GF-D8 (cell line): ENCODE measurements around the gene ANKRD17.

ENCODE experiments used
- DNase-seq: peaks from one replicate; lab custom pipeline; 2025; lab: John Stamatoyannopoulos, UW

Gene ANKRD17

DNA sequence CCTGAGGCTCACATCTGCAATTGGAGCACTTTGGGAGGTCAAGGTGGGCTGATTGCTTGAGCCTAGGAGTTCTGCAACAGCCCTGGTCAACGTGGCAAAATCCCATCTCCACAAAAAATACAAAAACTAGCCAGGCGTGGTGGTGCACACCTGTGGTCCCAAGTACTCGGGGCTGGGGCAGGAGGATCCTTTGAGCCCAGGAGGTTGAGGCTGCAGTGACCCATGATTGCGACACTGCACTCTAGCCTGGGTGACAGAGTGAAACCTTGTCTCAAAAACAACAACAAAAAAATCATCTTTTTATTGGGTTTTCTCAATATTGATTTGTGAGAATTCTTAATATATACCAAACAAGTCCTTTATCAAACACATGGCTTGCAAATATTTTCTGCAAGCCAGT, 64.9 kb downstream of the ANKRD17 start:
- DNase-seq = no peak

DNA sequence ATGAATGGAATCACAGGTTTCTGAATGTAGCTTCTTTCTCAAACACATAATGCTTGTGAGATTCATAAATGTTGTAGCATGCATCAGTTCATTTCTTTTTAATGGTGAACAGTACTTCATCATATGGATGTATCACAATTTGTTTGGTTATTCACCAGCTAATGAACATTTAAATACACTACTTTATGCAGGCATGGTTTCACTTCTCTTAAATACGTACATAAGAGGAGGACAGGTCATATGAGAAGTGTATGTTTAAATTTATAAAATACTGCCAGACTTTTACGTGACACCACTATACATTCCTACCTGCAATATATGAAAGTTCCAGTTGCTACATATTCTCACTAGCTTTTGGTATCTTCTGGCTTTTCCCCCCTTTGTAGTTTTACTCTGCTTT, 65.4 kb downstream of the ANKRD17 start:
- DNase-seq = no peak

DNA sequence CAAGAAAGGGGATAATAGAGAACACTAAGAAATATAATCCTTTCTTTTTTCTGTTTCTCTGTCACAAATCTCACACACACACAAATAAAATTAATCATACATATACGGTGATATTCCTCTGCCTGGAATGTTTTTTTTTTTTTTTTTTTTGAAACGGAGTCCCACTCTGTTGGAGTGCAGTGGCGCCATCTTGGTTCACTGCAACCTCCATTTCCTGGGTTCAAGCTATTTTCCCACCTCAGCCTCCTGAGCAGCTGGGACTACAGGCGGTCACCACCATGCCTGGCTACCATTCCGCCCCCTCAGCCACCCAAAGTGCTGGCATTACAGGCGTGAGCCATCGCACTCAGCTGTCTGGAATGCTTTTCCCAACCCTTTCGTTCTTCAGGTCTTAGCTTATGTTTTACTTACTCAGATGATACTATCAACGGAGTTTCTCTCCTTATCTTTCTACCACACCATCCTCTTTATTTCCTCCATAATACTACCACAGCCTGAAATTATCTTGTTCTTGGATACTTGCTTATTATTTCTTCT, 69.3 kb downstream of the ANKRD17 start:
- DNase-seq = no peak

DNA sequence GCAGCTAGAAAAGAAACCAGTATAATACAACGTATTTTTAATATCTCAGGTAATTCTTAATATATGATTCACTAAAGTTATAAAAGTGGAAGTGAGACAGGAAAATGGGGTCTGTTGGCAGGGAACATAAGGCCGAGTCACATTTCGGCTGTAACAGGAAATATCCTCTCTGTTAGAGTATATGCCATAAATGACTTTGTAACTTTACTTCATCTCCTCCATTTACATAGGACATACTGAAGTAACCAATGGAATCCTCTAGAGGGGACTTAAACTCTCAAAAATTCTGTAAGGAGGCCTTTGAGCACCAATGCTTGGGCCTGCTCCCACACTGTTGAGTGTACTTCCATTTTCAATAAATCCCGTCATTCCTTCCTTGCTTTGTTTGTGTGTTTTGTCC, 71.3 kb downstream of the ANKRD17 start:
- DNase-seq = no peak

DNA sequence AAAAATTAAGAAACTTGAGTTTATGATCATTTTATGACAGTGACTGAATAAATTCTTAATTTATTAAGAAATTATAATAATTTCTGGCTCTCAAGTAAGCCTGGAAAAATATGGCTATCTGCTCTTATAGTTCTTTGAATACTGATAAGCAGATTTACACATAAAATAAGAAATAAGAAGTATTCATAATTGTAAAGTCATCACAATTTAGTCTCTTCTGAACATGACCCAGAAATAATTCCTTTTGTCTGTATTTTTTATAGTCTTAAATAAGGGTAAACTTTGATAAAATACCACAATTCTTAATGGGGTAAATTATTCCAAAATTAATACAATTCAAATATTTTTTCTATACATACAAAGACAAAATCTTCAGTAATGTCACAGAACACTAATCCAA, 72.7 kb downstream of the ANKRD17 start:
- no peak for DNase-seq

DNA sequence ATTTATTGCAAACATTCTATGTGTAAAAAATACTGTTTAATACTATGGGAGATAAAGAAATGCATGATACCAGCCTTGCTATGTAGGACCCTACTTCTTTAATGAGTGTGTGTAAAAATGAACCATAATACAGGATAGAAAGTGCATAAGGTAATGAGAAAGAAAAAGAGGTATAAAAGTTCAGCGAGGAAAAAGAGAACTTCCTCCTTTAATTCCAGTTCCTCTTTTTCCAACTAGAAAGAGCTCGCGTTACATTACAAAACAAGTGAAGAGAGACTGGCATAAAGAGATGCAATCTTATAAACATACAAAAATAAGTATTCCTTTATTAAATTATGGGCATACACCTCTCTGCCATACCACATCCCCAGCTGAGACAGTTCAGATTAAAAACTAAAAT, 77.4 kb downstream of the ANKRD17 start:
- DNase-seq = peak; percentile 65

DNA sequence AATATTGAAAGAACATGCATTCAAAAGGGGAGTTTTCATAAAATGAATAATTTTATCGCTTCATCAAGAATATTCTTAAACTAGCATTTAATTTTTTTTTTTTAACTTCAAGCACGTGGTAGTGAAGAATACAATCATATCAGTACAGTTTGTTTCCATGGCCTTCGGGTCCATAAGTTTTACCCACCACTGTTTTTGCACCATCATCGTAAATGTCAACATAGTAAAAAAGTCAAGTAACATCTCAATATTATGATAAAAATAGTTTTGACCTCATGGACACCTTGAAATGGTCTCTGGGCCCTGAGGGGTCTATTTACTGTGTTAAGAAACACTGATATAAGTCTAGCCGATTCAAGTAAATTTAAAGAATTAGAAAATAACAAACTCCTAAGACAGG, 80.2 kb downstream of the ANKRD17 start:
- no peak for DNase-seq

DNA sequence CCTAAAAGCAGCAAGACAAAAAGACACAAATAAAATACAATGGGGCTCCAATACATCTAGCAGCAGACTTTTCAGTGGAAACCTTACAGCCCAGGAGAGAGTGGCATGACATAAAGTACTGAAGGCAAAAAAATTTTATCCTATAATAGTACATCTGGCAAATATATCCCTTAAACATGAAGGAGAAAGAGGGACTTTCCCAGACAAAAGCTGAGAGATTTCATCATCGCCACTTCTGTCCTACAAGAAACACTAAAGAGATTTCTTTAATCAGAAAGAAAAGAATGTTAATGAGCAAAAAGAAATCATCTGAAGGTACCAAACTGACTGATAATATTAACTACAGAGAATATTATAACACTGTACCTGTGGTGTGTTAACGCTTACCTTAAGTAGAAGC, 86.4 kb downstream of the ANKRD17 start:
- no peak for DNase-seq

DNA sequence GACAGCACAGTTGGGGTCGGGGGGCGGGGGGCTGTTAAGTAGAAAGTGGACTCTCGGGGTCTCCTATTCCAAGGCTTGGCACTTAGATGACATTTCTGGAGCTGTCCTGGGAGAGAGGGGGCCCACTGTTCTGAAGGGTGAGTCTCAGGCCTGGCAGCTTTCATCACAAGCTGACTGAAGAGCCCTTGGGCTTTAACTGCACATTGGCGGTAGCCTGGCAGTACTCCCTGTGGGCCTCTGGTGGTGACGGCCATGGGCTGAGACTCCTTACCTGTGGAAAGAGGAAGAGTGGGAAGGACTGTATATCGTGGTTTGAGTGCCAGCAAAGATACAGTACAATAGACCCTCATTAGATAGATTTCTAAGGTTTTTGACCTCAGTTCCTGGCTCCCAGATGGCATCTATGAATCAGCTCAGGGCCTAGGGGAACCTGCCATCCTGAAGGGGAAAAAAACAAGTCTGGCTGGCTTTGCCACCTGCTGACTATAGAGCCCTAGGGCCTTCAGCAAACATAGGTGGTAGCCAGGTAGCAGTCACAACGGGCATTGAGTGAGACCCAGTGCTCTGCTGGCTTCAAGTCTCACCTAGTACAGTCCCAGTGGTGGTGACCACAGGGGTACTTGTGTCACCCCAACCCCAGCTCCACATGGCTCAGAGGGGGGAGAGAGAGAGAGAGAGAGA, 87.9 kb downstream of the ANKRD17 start:
- no peak for DNase-seq

DNA sequence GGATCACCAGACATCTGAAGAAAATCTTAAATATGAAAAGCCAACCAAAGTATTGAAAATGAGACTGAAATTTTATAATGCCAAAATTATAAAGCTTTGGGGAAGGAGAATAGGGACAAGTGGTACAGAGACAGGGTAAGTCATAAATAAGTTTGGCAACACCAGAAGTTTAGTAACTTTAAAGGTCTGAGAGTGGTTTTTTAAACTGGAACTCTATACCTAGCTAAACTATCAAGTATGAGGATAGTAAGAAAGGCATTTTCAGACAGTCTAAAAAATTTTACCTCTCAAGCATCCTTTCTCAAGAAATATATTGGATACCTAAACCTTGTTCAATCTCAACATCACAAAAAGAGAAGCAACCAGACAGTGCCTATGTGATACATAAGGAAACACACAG, 92.4 kb downstream of the ANKRD17 start:
- no peak for DNase-seq

DNA sequence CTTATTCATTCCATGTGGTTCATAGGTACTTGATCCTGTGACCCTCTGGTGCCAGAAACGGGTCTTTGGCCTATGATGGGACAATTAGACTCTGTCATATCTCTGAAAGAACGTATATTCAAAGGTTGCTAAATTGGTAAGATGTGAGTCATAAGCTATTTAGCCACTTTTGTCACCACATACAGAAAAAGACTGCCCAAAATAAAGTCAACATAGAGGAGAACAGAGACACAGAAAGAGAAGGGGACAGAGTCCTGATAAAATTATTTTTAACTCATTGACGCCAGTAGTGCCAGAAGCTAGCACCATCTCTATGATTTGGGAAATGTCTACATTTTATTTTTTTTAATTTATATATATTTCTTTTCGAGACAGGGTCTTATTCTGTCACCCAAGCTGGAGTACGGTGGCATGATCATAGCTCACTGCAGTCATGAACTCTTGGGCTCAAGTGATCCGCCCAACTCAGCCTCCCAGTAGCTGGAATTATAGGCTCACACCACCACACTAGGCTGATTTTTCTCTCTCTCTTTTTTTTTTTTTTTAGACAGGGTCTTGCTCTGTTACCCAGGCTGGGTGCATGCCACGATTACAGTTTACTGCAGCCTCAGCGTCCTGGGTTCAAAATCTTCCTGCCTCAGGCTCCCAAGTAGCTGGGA, 96.9 kb downstream of the ANKRD17 start:
- no peak for DNase-seq

DNA sequence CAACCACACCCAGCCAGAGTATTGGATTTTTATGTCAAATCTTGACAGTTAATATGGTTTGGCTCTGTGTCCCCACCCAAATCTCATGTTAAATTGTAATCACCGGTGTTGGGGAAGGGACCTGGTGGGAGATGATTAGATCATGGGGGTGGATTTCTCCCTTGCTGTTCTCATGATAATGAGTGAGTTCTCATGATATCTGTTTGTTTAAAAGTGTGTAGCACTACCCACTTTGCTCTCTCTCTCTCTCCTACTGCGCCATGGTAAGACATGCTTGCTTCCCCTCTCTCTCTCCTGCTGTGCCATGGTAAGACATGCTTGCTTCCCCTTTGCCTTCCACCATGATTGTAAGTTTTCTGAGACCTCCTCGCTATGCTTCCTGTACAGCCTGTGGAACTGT, 102.2 kb downstream of the ANKRD17 start:
- no peak for DNase-seq

DNA sequence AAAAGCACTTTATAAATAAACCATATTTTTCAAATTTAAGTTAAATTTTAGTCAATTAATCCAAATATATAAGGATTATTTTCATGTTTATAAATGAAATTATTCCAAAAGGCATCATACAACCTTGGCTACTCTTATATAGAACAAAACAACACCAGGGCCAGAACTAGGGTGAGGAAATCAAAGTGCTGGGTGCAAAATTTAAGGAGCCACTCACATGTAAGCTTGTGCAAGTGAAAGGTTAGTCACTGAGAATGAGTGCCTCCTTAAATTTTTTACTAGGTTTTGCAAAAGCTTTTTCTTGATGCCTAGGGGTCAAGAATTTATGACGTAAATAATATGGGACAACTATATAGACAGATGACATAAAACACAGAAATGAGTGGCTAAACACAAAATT, 105.7 kb downstream of the ANKRD17 start:
- DNase-seq = no peak

DNA sequence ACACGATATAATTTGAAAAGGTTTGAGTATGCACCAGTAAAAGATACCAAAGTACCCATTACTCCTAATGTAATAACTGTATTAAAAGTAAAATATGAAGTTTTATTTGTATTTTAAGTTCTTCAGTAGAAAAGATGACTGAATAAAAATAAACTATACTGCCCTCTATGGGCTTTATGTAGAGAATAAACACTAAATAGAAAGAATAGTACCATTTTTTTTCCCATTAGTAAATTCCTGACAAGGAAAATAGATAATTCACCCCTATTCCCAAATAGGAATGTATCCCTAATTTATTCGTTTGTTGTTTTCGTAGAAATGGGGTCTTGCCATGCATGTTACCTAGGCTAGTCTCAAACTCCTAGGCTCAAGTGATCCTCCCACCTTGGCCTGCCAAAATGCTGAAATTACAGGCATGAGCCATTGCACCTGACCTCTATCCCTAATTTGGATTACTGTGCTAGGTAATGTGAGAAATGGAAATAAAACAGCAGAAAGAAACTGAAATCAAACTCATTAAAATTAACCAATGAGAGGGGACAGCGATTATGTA, 115.5 kb downstream of the ANKRD17 start:
- no peak for DNase-seq

DNA sequence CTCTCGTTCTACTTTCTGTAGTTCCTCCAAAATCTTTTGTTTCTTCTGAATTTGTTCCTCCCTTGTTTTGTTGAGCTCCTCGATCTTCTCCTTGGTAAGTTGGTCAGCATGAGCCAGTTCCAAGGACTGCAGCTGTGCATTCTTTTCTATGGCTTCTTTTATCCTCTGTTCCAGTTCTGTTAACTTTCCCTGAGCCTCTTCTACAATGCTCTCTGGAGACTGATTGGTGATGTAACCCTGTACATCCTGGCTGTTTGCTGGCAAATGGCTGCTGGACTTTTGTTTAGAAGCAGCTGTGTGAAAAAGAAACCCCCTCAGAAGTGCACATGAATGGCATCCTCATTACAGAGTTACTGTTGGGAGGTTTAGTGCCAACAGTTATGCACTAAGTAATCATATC, 118.6 kb downstream of the ANKRD17 start:
- no peak for DNase-seq

DNA sequence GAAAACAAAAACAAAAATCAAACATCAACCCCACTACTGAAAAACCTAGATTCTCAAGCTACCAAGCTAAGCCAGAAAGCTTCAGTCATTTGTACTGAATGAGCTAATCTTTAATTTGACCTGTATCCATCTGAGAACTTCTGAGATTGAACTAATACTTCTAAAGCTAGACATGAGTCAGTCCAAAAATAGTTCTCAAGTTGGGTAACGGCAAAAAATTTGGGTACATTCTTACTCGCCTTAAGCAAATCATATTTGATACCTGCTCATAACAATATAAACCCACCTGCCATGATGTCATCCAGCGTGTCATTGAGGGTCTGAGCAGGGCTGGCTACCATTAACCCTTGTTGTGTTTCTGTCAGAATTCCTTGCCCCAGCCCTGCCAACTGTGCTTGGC, 119.4 kb downstream of the ANKRD17 start:
- DNase-seq = no peak

DNA sequence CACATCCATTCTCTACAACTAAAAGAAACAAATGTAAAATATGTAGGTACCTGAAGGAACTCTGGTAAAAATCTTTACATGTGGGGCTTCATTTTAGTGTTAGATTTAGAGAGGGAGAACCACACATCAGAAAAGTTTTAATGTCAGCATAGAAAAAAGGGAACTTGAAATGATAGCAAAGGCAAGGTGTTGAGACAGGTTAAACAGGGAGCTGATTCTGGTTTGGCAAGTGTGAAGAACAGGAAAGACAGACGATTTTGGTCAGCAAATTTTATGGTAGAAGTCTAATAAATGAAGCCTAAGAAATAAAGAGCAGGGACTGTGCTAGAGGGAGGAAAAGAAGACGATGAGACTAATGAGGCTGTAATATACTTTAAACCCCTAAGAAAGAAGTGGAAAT, 121.5 kb downstream of the ANKRD17 start:
- no peak for DNase-seq

DNA sequence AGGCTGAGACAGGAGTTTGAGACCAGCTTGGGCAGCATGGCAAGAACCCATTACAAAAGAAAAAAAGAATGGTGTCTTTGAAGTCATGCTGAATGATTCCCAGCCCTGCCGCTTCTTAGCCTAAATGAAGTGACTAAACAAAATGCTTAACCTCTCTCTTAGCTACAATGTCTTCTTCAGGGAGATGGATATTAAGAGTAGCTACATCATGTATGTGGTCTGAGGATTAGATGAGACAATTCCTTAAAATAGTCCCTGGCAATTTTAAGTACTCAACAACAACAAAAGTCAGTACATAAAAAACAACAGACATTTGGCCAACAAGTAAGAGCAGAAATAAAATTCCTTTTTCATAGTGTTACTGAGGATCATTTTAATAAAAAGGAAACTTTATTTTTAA, 124.8 kb downstream of the ANKRD17 start:
- DNase-seq = no peak

DNA sequence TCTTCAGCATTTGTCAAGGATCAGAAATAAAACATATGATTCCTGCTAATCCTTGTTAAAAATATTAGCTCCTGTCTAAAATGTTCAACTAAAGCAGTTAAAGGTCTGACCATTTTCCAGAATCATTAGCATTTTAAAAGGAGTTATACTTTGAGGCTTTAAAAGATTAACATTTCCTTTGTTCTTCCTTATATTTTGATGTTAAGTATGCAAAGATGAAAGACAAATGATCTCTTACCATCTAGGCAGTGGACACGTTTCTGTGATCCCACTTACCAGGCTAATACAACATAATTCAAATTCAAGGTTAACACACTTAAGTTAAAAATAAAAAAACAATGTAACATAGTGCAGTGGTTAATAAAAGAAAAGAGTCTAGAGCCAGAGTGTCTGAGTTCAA, 127.3 kb downstream of the ANKRD17 start:
- DNase-seq = no peak

DNA sequence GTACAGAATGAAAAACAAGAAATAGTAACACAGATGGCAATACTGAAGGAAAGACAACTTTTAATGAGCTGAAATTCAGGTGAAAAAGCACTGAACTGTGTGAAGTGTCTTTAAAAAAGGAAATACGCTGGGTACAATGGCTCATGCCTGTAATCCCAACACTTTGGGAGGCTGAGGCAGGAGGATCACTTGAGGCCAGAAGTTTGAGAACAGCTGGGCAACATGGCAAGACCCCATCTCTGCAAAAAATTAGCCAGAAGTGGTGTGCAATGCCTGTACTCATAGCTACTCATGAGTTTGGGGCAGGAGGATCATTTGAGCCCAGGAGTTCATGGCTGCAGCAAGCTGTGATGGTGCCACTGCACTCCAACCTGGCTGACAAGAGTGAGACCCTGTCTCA, 129.3 kb downstream of the ANKRD17 start:
- no peak for DNase-seq

DNA sequence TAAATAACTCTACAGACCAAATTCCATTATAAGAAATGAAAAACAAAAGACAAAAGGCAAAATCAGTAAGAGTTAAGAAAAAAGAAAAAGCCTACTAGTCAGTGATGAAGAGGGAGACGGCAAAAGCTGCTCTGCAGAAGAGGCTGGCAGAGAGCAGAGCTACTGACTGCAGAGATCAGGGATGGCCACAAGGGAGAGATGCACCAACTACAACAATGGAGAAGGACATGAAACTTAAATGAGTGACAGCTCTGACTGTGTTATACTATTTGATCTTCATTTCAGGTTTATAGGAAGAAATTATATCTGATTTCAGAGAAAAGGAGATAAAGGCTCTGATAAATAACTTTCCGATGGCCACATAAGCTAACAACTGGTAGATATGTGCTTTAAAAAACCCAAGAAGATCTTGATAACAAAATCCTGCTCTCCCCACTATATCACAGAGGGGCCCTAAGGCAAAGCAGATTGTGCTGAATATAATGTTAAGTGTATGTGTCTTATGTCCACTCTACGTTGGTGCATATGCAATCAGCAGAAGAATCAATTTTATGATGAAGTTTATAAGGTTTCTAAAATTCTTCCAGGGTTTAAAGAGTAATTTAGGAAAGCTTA, 130.7 kb downstream of the ANKRD17 start:
- no peak for DNase-seq

DNA sequence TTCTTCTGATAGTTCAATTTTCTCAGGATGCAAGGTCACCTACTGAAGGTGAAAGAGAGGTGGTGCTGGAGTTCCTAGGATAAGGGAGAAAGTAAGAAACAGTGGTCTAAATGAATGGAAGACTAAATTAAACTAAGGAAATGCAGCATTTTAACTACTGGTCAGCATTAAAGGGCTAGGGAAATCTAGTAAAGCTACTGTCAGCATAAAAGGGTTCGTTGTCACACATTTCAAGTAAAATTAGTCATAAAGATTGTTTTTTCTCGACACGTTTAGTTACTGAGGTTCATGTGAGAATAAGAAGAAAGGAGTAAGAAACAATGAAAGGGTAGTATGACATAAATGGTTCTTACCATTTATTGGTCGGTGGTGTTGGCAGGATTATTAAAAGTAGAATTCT, 149.1 kb downstream of the ANKRD17 start:
- DNase-seq = no peak

DNA sequence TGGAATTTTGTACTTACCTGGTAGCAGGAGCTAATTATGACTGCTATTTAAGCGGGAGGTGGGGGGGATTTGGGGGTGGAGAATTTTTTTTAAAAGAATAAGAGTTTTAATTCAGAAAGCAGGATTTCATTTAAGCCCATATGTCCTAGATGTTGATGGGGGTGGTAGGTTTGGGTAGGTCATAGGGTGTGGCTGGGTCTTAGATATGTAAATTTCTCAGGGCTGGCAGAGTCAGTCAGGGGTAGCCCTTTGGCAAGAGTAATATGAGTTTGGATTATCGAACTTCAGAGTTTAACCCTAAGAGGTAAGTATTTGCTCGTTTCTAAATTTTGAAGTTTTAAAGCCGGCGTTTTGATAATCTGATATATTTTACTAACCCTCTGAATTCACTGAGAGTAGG, 153.9 kb downstream of the ANKRD17 start:
- no peak for DNase-seq
